CD4-positive, alpha-beta T cell treated with Interleukin-4 for 4 hours (primary cell): ENCODE measurements around the gene TPPP.

Experiments used
- DNase-seq: peaks from one replicate; pipeline ENCODE4 v3.0.0-alpha.2; 2020

Gene TPPP

DNA sequence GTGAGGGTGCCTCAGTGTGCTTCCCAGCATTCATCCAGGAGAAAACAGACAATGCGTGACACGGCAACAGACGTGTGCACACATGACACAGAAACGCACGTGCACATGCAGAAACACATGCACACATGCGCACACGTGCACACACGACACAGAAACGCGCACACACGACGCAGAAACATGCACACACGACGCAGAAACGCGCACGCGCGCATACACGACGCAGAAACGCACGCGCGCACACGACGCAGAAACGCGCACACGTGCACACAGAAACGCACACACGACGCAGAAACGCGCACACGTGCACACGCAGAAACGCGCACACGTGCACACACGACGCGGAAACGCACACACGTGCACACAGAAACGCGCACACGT is 16.5 kb downstream of the TPPP start:
- no peak for DNase-seq

- no peak for DNase-seq
These were observed 17.1 kb downstream of the TPPP start for GRCh38 chr5:675871-676698.

GRCh38 chr5:675111-675870 is 17.9 kb downstream of the TPPP start:
- no peak for DNase-seq

GRCh38 chr5:674630-675011 is 18.5 kb downstream of the TPPP start:
- no peak for DNase-seq

DNA sequence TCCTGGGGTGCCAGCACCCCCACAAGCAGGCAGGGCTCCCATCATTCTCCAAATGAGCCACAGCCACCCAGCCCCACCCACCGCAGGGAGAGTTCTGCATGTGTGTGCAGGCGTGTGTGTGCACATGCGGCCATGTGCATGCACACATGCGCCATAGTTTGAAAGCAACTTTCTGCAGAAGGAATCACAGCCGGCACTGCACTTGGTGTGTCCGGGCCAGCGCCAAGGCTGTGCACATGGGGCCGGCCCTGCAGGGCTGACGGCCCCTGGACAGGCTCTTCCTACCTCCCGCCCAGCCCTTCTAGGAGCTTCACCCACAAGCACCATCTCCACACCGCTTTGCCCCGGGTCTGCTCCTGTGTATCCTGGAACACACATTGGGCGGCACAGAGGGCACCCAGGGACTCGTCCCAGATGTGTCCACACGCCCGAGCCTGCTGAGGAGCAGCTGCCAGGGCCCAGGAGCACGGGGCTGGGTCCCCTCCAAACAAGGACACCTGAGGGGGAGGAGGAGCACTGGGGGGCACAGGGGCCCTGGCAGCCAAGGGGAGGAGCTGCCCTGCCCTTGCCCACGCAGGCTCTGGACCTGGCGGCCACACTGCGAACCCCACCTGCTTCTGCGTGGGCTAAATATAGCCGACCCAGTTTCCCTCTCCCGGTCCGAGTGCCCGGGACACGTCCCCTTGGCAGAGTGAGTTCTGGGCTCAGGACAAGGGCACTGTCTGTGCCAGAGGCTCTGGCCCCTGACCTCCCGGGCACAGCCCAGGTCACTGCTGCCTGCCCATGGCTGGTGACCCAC is 19.1 kb downstream of the TPPP start:
- DNase-seq, result no peak

DNA sequence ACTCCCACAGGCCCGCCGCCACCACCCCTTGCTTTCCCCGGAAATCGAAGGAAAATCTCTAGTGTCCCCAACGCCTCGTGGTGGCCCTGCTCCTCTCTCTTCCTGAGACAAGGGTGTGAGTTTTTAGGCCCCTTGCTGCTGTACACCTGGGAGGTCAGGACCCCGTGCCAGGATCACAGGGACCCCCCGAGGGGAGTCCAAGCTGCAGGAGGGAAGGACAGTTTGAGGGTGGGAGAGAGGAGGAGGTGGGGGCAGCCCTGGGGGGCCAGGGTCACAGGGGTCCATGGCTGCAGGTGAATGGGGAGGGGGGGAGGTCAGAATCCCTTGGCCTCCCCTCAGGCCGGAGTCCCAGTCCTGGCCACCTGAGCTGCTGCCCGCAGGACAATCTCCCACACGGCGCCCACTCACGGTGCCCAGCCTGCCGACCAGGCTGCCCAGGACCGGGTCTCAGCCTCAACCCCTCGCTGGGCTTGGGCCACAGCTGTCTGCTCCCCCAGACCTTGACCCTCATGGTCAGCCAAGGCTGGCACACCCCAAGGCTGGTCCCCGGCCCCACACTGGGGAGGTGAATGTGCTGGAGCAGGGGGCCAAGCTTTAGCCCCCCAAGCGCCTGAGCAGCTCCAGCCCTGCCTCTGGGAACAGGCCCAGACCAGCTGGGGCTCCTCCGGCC is 19.9 kb downstream of the TPPP start:
- no peak for DNase-seq

DNA sequence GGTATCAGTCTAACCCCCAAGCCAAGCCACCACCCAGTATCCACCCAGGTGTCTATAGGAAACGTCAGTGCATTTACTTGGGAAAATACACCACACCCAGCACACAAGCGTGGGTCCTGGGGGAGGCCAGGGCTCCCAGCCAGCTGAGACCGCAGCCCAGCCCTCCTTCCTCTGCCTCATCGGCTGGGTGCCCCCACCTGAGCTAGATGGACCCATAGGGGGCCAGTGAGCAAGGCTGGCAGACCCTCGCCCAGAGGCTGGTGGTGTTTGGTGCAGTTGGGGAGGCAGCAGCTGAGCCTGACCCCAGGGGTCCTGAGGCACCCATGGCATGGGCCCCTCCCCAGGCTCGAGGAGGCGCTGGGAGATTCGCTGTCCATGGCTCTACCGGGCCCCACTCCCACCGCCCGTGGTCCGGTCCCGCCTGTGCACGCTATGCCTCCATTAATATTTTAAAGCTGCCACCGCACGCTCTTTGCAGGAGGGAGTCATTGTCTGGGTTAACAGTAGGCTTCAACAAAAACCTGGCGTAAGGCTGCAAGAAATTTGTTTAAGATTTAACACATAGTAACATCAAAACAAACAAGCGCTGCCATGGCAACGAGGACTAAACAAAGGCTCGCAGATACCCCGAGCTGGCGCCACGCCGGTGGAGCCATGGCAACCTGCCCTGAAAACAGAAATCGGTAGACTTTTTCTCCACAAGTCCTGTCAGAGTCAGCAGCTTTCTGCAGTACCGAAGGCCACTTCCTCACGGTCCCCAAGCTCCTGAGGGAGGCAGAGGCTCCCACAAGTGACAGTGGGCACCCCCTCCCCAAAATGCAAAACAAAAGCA is 20.6 kb downstream of the TPPP start:
- DNase-seq, result peak; percentile 97

DNA sequence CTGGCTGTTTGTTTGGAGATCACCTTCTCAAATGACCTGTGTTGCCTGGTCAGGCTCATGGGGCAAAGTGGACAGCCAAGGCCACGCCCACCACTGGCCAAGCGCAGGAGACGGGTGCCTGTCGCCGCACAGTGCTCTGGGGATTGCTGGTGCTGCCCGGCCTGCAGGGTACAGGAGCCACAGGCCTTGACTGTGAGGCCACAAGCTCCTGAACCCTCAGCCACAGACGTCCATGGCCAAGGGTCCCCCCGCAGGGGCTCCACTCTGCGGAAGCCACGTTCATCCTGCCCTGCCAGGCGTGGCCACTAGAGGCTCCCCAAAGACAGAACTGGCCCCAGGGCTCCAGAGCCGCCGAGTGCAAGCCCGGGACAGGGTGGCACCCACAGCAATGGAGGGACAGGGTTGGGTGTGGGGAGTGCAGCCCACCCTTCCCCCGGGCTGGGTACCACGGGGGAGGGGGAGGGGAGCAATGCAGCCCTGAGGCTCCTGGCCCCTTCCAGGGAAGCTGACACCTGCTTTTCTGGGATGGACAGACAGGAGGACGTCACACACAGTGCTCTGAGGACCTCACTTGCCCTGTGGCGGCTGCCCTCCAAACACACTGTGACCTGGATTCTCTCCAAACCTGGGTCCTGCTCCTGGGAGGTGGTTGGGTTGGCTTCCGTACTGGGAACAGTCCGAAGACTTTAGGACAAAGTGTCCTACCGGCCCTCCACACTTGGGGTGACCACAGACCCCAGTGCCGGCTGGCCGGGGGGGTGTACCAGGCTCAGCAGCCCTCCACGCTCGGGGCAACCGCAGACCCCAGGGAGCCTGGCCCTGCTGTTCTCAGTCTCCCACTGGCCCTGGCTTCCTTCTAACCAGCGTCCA is 21.5 kb downstream of the TPPP start:
- DNase-seq, result peak; percentile 71

DNA sequence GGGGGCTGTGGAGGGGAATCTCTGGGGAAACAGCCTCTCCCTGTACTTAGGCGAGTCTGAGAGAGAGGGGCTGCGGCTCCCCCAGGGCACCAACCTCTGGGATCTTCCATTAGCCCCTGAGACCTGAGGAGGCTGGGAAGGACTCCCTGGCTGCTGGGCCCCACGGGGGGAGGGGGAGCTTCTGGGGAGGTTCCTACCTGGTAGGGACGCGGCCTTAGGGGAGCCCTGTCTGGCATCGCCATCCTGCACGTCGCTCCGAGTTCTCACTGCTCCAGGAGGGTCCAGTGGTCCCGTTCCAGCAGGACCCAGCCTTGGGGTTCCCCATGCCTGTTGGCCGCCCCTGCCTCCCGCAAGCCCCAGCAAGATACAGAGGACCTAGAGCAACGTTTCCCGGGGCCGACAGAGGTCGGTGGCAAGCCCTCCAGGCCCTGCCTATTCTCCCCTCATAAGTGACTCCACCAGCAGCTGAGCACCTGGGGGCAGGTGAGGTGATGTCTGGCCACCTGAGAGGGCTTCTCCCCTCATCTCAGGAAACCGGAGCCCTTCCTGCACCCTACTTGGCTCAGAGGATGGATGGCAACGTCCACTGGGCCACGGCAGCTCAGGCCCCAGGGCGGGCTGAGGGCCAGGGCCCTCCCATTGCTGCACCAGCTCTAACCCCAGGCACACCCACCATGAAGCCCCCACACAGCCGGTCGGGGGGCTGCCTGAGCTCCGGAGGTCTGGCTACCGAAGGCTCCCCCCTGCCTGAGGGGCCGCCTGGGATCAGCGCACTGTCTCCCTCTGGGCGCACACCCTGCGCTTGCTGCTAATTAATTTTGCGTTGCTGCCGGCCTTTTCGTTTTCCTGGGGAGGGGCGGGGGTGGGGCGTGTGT is 22.5 kb downstream of the TPPP start:
- DNase-seq, result no peak

DNA sequence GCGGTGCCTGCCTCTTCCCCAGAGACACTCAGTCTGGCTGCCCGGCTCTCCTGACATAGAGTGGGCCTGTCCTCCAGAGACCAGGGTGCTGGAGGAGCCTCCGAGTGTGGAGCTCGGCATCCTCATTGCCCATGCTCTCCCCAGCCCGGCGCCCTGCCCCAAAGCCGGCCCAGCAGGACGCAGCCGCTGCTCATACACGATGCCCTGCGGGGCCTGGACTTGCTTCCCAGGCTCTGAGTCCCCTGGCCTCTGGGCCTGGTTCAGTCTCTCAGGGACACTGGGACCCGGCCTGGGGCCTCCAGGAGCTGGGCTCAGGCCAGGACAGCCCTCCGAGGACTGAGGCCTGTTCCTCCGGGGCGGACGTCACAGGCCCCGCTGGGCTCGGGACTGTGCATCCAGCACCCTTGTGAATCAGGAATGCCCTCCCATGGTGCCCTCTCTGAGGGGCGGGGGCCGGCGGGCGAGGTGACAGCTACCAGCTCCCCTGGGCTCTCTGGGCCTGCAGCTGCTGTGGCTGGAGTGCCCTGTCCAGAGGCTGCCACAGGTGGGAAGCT is 23.2 kb downstream of the TPPP start:
- DNase-seq, result no peak

GRCh38 chr5:669111-669841 is 23.9 kb downstream of the TPPP start:
- DNase-seq, result peak; percentile 31

DNA sequence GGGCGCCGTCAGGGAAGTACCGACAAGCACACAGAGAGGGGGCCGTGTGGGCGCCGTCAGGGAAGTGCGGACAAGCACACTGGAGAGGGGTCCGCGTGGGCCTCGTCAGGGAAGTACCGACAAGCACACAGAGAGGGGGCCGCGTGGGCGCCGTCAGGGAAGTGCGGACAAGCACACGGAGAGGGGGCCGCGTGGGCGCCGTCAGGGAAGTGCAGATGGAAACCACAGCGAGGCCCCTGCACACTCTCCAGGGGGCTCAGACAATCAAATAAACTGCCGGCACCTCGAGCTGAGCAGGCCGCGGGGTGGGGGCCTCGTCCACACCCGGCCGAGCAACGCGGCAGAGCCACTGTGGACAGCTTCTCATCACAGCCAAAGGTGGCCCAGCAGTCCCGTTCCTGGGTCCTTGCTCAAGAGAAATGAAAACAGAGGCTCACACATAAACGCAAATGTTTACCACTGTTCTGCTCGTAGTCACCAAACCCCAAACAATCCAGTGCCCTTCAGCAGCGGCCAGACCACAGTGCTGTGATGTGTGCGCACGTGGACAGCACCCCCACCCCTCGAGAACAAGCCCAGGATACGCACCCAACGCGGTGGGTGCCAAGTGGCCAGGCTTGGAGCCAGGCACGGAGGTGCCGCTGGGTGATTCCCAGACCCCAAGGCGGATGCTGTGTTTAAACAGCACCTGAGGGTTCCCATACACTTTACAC is 24.7 kb downstream of the TPPP start:
- DNase-seq, result no peak

DNA sequence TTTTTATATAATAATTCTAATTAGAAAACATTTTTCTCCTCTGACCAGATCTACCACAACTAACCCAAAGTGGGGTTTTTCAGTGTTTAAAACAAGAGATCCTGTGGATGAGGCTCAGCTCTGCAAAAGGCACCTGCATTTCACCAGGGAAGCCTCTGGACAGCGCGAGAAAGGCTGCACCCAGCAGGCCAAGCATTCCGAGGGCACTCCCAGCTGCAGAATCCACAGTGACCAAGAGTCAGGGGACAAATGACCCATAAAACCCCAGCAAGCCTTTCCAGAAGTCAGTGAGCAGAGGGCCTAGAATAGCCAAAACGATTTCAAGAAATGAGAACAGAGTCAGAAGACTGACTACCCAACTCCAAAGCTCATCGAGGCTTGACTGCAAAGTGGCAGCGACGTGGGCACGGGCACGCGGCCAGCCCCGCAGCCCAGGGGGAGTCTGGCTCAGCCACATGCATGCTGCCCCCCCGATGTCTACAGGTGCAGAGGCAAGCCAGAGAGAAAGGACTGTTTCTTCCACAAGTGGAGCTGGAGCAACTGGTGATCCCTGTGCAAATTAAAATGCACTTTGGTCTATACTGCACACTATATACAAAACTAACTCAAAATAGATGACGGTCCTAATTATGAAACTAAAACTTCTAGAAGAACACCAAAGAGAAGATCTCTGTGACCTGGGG is 26.2 kb downstream of the TPPP start:
- no peak for DNase-seq

DNA sequence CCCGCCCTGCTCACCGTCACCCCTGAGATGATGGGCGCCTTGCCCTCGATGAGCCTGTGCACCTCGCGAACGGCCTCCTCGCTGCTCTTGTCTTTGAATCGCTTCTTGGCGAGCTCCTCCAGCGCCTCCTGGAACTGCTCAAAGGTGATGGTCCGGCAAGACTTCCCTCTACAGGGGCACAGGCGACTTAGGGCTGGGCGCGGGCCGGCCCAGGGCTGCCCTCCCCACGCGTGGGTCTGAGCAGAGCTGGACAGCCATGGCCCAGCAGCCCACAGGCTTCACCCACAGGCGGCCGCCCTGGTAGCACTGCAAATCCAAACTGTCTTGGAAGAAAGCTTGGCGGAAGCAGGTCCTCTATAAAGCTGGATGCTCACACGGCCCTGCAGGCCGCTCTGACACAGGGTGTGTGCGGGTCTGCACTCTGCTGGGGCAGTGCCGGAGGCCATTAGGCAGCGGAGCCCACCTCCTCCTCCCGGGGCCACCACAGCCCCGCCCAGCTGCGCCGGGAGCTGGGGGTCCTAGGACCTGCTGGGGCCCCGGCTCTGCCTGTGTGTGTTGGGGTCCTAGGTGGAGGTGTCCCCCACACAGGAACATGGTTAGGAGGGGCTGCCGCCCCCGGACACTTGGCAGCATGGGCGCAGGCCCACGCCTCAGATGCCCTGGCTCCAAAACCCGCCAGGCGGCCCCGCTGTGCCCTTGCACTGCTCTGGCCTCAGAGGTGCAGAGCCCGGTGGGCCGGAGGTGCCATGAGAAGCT is 27.0 kb downstream of the TPPP start:
- no peak for DNase-seq

DNA sequence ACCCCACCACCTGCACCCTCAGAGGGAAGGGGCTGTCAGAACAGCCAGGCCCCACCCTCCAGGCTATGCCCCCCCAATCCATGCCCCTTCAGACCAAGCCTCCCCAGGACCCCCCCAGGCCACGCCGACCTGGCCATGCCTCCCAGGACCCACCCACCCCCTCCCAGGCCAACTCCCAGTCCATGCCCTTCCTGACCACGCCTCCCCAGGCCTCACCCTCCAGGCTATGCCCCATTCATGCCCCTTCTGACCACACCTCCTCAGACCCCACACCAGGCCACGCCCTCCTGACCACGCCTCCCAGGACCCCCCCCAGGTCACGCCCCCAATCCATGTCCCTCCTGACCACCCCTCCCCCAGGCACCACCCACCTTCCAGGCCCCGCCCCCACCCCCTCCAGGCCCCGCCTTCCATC is 27.6 kb downstream of the TPPP start:
- DNase-seq, result no peak

DNA sequence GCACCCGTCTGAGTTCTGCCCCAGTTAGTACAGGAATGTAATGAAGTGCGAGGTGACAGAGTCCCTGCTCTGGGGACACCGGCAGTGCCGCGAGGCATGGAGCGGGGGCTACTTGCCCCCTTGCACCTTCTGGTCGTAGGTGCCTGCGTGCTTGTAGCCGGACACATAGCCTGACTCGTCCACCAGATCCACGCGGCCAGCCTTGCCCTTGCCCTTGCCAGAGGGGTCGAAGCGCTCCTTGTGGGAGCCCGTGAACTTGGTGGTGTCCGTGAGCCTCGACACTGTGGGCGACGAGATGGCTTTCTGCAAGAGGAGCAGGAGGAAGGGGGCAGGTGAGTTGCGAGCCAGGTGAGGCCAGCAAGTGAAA is 28.2 kb downstream of the TPPP start:
- DNase-seq, result no peak
